HCT116 (cell line): Measurements from ENCODE around the gene NT5C1B.

Source experiments
- ATF3 ChIP-seq: IDR thresholded peaks from 2 replicates; pipeline ENCODE4 v1.6.1; 2012
- CBX3 ChIP-seq: IDR thresholded peaks from 2 replicates; pipeline ENCODE4 v1.6.1; 2012; ENCODE audit warnings: low read depth
- CEBPB ChIP-seq: IDR thresholded peaks from 2 replicates; pipeline ENCODE4 v1.6.1; 2012; ENCODE audit warnings: low read depth
- EZH2 ChIP-seq: fragments of 200-600 bp; sonication (generic); IDR thresholded peaks from 2 replicates; pipeline ENCODE4 v1.6.1; 2017; ENCODE audit warnings: antibody characterized with exemption, mixed run types
- EZH2phosphoT487 ChIP-seq: fragments of 200-600 bp; IDR thresholded peaks from 2 replicates; pipeline ENCODE4 v1.6.1; 2018; ENCODE audit warnings: antibody characterized with exemption, borderline replicate concordance
- POLR2AphosphoS5 ChIP-seq: IDR thresholded peaks from 2 replicates; pipeline ENCODE4 v1.6.1; 2011; ENCODE audit warnings: mild to moderate bottlenecking, low read depth, low read length, moderate library complexity
- SP1 ChIP-seq: IDR thresholded peaks from 2 replicates; pipeline ENCODE4 v1.6.1; 2012; ENCODE audit warnings: low read depth
- TF ChIP-seq, protein P1 (sequence below), 3 experiments: fragments of 200-600 bp in 1 of 3; sonication (generic) in 1 of 3; IDR thresholded peaks in 2 of 3; conservative IDR thresholded peaks in 1 of 3; 2 replicates each; pipeline ENCODE4 v1.5.1; 2012 to 2017; ENCODE audit warnings: low read depth in 2 of 3, low read length in 2 of 3, antibody characterized with exemption in 1 of 3, borderline replicate concordance in 1 of 3, control low read depth in 1 of 3, mild to moderate bottlenecking in 1 of 3, mixed read lengths in 1 of 3, mixed run types in 1 of 3, moderate library complexity in 1 of 3; ENCODE audit not compliant: insufficient read depth in 1 of 3

DNA sequence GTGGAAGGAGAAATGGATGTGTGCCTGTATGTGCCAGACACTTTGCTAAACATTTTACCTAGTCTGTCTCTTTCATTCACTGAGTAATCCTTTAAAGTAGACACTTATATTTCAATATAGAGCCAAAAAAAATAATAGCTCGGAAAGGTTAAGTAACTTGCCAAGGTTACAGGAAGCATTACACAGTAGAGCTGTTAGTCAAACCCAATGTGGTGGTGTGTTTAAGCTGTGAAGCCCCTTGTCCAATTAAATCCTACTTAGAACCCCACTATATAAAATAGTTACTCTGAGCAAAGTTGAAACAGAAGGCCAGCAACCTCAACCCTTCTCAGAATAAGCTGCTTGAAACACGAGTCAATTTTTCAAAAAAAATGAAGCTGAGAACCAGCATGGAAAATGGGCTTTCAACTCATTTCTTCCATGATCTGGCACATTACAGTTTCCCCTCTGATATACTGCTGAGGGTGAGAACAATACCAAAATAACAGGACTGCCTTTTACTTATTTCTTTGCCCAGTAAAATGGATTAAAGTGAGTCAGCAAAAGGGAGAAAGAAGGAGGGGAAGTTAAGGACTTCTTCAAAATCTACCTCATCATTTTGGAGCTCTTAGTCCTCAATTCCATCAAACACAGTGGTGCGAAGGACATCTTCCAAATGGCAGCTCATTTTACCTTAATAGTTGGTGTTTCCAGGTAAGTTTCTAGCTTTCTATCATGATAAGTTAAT lies 36.9 kb downstream of the NT5C1B start:
- no peak for TF ChIP-seq SP1
- no peak for TF ChIP-seq ATF3
- no peak for TF ChIP-seq EZH2phosphoT487
- TF ChIP-seq, protein P1, sequence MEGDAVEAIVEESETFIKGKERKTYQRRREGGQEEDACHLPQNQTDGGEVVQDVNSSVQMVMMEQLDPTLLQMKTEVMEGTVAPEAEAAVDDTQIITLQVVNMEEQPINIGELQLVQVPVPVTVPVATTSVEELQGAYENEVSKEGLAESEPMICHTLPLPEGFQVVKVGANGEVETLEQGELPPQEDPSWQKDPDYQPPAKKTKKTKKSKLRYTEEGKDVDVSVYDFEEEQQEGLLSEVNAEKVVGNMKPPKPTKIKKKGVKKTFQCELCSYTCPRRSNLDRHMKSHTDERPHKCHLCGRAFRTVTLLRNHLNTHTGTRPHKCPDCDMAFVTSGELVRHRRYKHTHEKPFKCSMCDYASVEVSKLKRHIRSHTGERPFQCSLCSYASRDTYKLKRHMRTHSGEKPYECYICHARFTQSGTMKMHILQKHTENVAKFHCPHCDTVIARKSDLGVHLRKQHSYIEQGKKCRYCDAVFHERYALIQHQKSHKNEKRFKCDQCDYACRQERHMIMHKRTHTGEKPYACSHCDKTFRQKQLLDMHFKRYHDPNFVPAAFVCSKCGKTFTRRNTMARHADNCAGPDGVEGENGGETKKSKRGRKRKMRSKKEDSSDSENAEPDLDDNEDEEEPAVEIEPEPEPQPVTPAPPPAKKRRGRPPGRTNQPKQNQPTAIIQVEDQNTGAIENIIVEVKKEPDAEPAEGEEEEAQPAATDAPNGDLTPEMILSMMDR (IDR thresholded peaks at IDR 0.05 in 2 of 3, conservative IDR thresholded peaks at IDR 0.05 in 1 of 3; ENCODE audit: borderline replicate concordance in 1 of 3, insufficient read depth in 1 of 3, low read depth in 2 of 3, low read length in 2 of 3) = no peak
- no peak for TF ChIP-seq EZH2
- no peak for TF ChIP-seq CEBPB
- TF ChIP-seq CBX3 = no peak
- no peak for TF ChIP-seq POLR2AphosphoS5
